Chondrocyte (in vitro differentiated cells): ENCODE data around the gene FADD. TPM values are rescaled to one million over a fixed set of nuclear protein-coding genes. Genes with fewer than 3 reads are reported as not detected.

Experiments
- DNase-seq: peaks from one replicate; pipeline ENCODE4 v3.0.0; 2021; ENCODE audit warnings: mixed read lengths, low spot score
- H3K27ac Mint-ChIP-seq: one replicate; pipeline ENCODE4 v1.8.0; 2021; ENCODE audit warnings: mild to moderate bottlenecking, moderate library complexity, mixed read lengths; ENCODE audit not compliant: unreplicated experiment
- H3K27me3 Mint-ChIP-seq: 2 replicates; pipeline ENCODE4 v1.8.0; 2021; ENCODE audit warnings: low read depth, mixed read lengths
- H3K36me3 Mint-ChIP-seq: 2 replicates; pipeline ENCODE4 v1.8.0; 2021; ENCODE audit warnings: low read depth, mixed read lengths
- H3K4me1 Mint-ChIP-seq: 2 replicates; pipeline ENCODE4 v1.8.0; 2021; ENCODE audit warnings: low read depth, mild to moderate bottlenecking, mixed read lengths
- H3K4me3 Mint-ChIP-seq: one replicate; pipeline ENCODE4 v1.8.0; 2021; ENCODE audit warnings: mild to moderate bottlenecking, moderate library complexity, mixed read lengths; ENCODE audit not compliant: unreplicated experiment
- H3K9me3 Mint-ChIP-seq: 2 replicates; pipeline ENCODE4 v1.8.0; 2021; ENCODE audit warnings: low read depth, mixed read lengths
- CTCF ChIP-seq: fragments of 200-600 bp; sonication (generic); IDR thresholded peaks from 2 replicates; pipeline ENCODE4 v1.5.0; 2021; ENCODE audit warnings: antibody characterized with exemption, mild to moderate bottlenecking, moderate library complexity
- total RNA-seq: library from RNA; stranded (reverse); gene quantifications from 3 replicates; pipeline ENCODE4 v1.2.1, GENCODE V29; 2021

The FADD gene
- total RNA-seq, 1 donor from 2014 or later: 26.8 TPM

- Mint-ChIP-seq H3K27ac (peak overlapping the region; percentile 66), H3K27me3 (no peaks in the 10 kb centered on the region), H3K4me1 (peaks cover 29% of the 10 kb centered on the region), H3K36me3 (no peaks in the 10 kb centered on the region), H3K4me3 (no peak overlapping the region), H3K9me3 (no peaks in the 10 kb centered on the region)
- no peak for DNase-seq
- no peak for TF ChIP-seq CTCF
These were observed 28.0 kb downstream of the FADD start for GRCh38 chr11:70230840-70231710.

GRCh38 chr11:70233034-70233433 lies 29.9 kb downstream of the FADD start:
- DNase-seq: no peak
- H3K4me1 Mint-ChIP-seq: peaks cover 25% of the 10 kb centered on the region
- H3K27me3 Mint-ChIP-seq: no peaks in the 10 kb centered on the region
- no peaks in the 10 kb centered on the region for H3K9me3 Mint-ChIP-seq
- no peaks in the 10 kb centered on the region for H3K36me3 Mint-ChIP-seq
- no peak for TF ChIP-seq CTCF
- H3K4me3 Mint-ChIP-seq: no peak overlapping the region
- no peak overlapping the region for H3K27ac Mint-ChIP-seq

DNA sequence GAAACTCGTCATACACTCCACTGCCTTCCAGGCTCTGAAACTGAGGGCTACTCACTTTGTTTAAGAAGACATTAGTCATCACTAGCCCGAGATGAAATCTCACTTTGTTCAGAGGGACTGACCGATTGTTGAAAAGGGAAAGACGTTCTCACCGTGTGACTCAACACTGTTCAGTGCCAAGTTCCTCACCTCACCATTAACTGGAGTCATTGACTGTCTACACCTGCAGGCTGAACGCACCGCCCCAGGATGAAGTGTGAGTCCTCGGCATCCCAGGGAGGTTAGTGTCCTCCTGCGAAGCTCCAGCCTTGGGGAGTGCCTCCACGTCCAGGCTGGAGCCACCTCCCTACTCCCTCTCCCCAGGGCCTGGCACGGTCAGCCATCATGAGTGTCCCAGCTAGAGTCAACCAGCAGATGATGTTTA lies 30.4 kb downstream of the FADD start:
- Mint-ChIP-seq H3K4me3 (peak overlapping the region; percentile 5), H3K27me3 (no peaks in the 10 kb centered on the region), H3K36me3 (no peaks in the 10 kb centered on the region), H3K27ac (peak overlapping the region; percentile 70), H3K9me3 (no peaks in the 10 kb centered on the region), H3K4me1 (peaks cover 25% of the 10 kb centered on the region)
- no peak for DNase-seq
- no peak for TF ChIP-seq CTCF

- peaks cover 25% of the 10 kb centered on the region for H3K4me1 Mint-ChIP-seq
- DNase-seq: no peak
- no peak overlapping the region for H3K4me3 Mint-ChIP-seq
These were observed 30.9 kb downstream of the FADD start for GRCh38 chr11:70233962-70234361.

GRCh38 chr11:70240337-70240736 lies 37.2 kb downstream of the FADD start:
- Mint-ChIP-seq H3K27me3 (no peaks in the 10 kb centered on the region), H3K9me3 (peaks cover 3% of the 10 kb centered on the region), H3K36me3 (peaks cover 2% of the 10 kb centered on the region), H3K4me1 (peaks cover 27% of the 10 kb centered on the region), H3K4me3 (no peak overlapping the region), H3K27ac (no peak overlapping the region)
- no peak for TF ChIP-seq CTCF
- DNase-seq: no peak

More at GRCh38 chr11:70233962-70234361, 30.9 kb downstream of the FADD start:
- Mint-ChIP-seq H3K36me3 (no peaks in the 10 kb centered on the region), H3K27ac (peak overlapping the region; percentile 70), H3K27me3 (no peaks in the 10 kb centered on the region), H3K9me3 (no peaks in the 10 kb centered on the region)
- TF ChIP-seq CTCF: no peak
